SK-N-SH (cell line): ENCODE results near the gene ZBTB24. TPM values are rescaled to one million over a fixed set of nuclear protein-coding genes. Genes with fewer than 3 reads are reported as not detected.

Experiments
- CTCF ChIA-PET: fragments of 300-600, 350-600 bp; formaldehyde crosslinking; extraction: SDS; loops from one replicate; lab custom pipeline; 2021; lab: Yijun Ruan, JAX
- POLR2A ChIA-PET: fragments of 350-600 bp; sonication (Branson Sonifier 250); formaldehyde crosslinking; extraction: SDS; loops from one replicate; lab custom pipeline; 2020; ENCODE audit warnings: antibody characterized with exemption, inconsistent platforms; lab: Yijun Ruan, JAX
- DNase-seq: peaks from one replicate; pipeline ENCODE4 v3.0.0; 2012
- H2AFZ ChIP-seq: fragments of 200-600 bp; sonication (generic); 2 replicates; pipeline ENCODE4 v1.8.1; 2016; ENCODE audit warnings: antibody characterized with exemption, mild to moderate bottlenecking, low read depth
- H3F3A ChIP-seq: fragments of 200-600 bp; sonication (generic); replicated peaks from 2 replicates; pipeline ENCODE3; 2016; ENCODE audit warnings: antibody characterized with exemption, mild to moderate bottlenecking; ENCODE audit not compliant: insufficient read depth
- H3K27ac ChIP-seq, 2 experiments: fragments of 200-500 bp in 1 of 2; fragments of 200-600 bp in 1 of 2; sonication (Bioruptor generic) in 1 of 2; sonication (generic), shearing (Covaris generic) in 1 of 2; 2 replicates each; pipeline versions ENCODE4 v1.5.1 to v1.6.1; 2014 to 2016; ENCODE audit warnings: low read depth in 2 of 2, inconsistent platforms in 1 of 2, low read length in 1 of 2, mild to moderate bottlenecking in 1 of 2, mixed read lengths in 1 of 2
- H3K27me3 ChIP-seq: fragments of 200-600 bp; sonication (generic), shearing (Covaris generic); 2 replicates; pipeline ENCODE4 v1.6.1; 2016; ENCODE audit warnings: mixed run types; ENCODE audit not compliant: insufficient read depth
- H3K36me3 ChIP-seq, 2 experiments: fragments of 200-500 bp in 1 of 2; fragments of 200-600 bp in 1 of 2; sonication (Bioruptor generic) in 1 of 2; sonication (generic) in 1 of 2; replicated peaks in 1 of 2; 2 replicates each; pipeline versions ENCODE3 to v1.5.1; 2014 to 2016; ENCODE audit warnings: low read length in 1 of 2, mild to moderate bottlenecking in 1 of 2; ENCODE audit not compliant: insufficient read depth in 2 of 2, control insufficient read depth in 1 of 2
- H3K4me1 ChIP-seq, 2 experiments: fragments of 200-500 bp in 1 of 2; fragments of 200-600 bp in 1 of 2; sonication (Bioruptor generic) in 1 of 2; sonication (generic), shearing (Covaris generic) in 1 of 2; 2 replicates each; pipeline versions ENCODE4 v1.5.1 to v1.6.1; 2014 to 2016; ENCODE audit warnings: low read depth in 1 of 2, low read length in 1 of 2, mixed run types in 1 of 2; ENCODE audit not compliant: insufficient read depth in 2 of 2, control insufficient read depth in 1 of 2
- H3K4me2 ChIP-seq: fragments of 200-600 bp; sonication (generic), shearing (Covaris generic); 2 replicates; pipeline ENCODE4 v1.6.1; 2017; ENCODE audit warnings: mixed run types
- H3K4me3 ChIP-seq, 2 experiments: fragments of 200-500 bp in 1 of 2; fragments of 200-600 bp in 1 of 2; sonication (Bioruptor generic) in 1 of 2; sonication (generic), shearing (Covaris generic) in 1 of 2; 2 replicates each; pipeline versions ENCODE4 v1.5.1 to v1.8.1; 2014 to 2016; ENCODE audit warnings: low read depth in 2 of 2, inconsistent platforms in 1 of 2, low read length in 1 of 2, mild to moderate bottlenecking in 1 of 2, mixed read lengths in 1 of 2, moderate library complexity in 1 of 2
- H3K79me2 ChIP-seq: fragments of 200-600 bp; sonication (generic); 2 replicates; pipeline ENCODE4 v1.8.1; 2017; ENCODE audit warnings: mild to moderate bottlenecking; ENCODE audit not compliant: insufficient read depth
- H3K9ac ChIP-seq: fragments of 200-600 bp; sonication (generic); 2 replicates; pipeline ENCODE4 v1.6.1; 2017; ENCODE audit warnings: mixed run types
- H3K9me2 ChIP-seq: fragments of 200-600 bp; sonication (generic); 2 replicates; pipeline ENCODE4 v1.6.1; 2017; ENCODE audit warnings: mixed run types
- H3K9me3 ChIP-seq: fragments of 200-600 bp; sonication (generic); 2 replicates; pipeline ENCODE4 v1.6.1; 2017; ENCODE audit warnings: mixed run types, mild to moderate bottlenecking, moderate library complexity
- H4K20me1 ChIP-seq: fragments of 200-600 bp; sonication (generic); 2 replicates; pipeline ENCODE4 v1.6.1; 2017; ENCODE audit warnings: mild to moderate bottlenecking, mixed run types; ENCODE audit not compliant: insufficient read depth
- CHD2 ChIP-seq: fragments of 150-350 bp; IDR thresholded peaks from 2 replicates; pipeline ENCODE4 v1.6.1; 2018; ENCODE audit warnings: low read length; ENCODE audit not compliant: partially characterized antibody
- CTCF ChIP-seq: fragments of 200-600 bp; sonication (generic); IDR thresholded peaks from 2 replicates; pipeline ENCODE4 v1.6.1; 2017; ENCODE audit warnings: antibody characterized with exemption, mild to moderate bottlenecking, moderate library complexity
- EP300 ChIP-seq, 2 experiments: IDR thresholded peaks; 2 replicates each; pipeline versions ENCODE4 v1.4.0 to v1.6.1; 2012; ENCODE audit warnings: borderline replicate concordance in 1 of 2, low read depth in 1 of 2, low read length in 1 of 2
- EZH2phosphoT487 ChIP-seq: fragments of 200-600 bp; sonication (generic); IDR thresholded peaks from 2 replicates; pipeline ENCODE4 v1.6.1; 2017; ENCODE audit warnings: low read depth, mixed run types, mild to moderate bottlenecking, antibody characterized with exemption, moderate library complexity, borderline replicate concordance
- FOSL2 ChIP-seq: IDR thresholded peaks from 2 replicates; pipeline ENCODE4 v1.4.0; 2012; ENCODE audit warnings: low read depth, mild to moderate bottlenecking, moderate library complexity, borderline replicate concordance
- FOXJ3 ChIP-seq: sonication (generic); formaldehyde crosslinking; IDR thresholded peaks from 2 replicates; pipeline ENCODE4 v1.5.1; 2020; ENCODE audit warnings: mild to moderate bottlenecking, missing genetic modification reagents
- GABPA ChIP-seq: IDR thresholded peaks from 2 replicates; pipeline ENCODE4 v1.4.0; 2012; ENCODE audit warnings: low read depth, mild to moderate bottlenecking
- GATA2 ChIP-seq: sonication (generic); formaldehyde crosslinking; IDR thresholded peaks from 2 replicates; pipeline ENCODE4 v1.5.0; 2020; ENCODE audit warnings: mild to moderate bottlenecking, missing genetic modification reagents
- JUND ChIP-seq: IDR thresholded peaks from 2 replicates; pipeline ENCODE4 v1.4.0; 2012
- NFIC ChIP-seq: IDR thresholded peaks from 2 replicates; pipeline ENCODE4 v1.4.0; 2012; ENCODE audit warnings: borderline replicate concordance
- NRF1 ChIP-seq: IDR thresholded peaks from 2 replicates; pipeline ENCODE4 v1.6.1; 2012; ENCODE audit warnings: low read depth, mild to moderate bottlenecking, low read length
- PBX3 ChIP-seq: IDR thresholded peaks from 2 replicates; pipeline ENCODE4; 2012
- POLR2AphosphoS5 ChIP-seq: IDR thresholded peaks from 2 replicates; pipeline ENCODE4 v1.6.1; 2012; ENCODE audit warnings: low read depth, low read length
- RCOR1 ChIP-seq: fragments of 150-350 bp; IDR thresholded peaks from 2 replicates; pipeline ENCODE4 v1.6.1; 2017; ENCODE audit warnings: antibody characterized with exemption, low read length
- REST ChIP-seq: IDR thresholded peaks from 2 replicates; pipeline ENCODE4 v1.6.1; 2012; ENCODE audit warnings: mild to moderate bottlenecking, low read depth, low read length, moderate library complexity
- SIN3A ChIP-seq: IDR thresholded peaks from 2 replicates; pipeline ENCODE4 v1.6.1; 2012; ENCODE audit warnings: low read depth, mild to moderate bottlenecking, low read length, moderate library complexity, borderline replicate concordance
- SMC3 ChIP-seq: IDR thresholded peaks from 2 replicates; pipeline ENCODE4 v1.6.1; 2012; ENCODE audit warnings: low read depth, low read length, improper control_type of control experiment
- TAF1 ChIP-seq: IDR thresholded peaks from 2 replicates; pipeline ENCODE4 v1.6.1; 2012; ENCODE audit warnings: low read depth, mild to moderate bottlenecking, low read length, moderate library complexity, borderline replicate concordance
- TCF12 ChIP-seq: IDR thresholded peaks from 2 replicates; pipeline ENCODE4 v1.4.0; 2012
- TEAD4 ChIP-seq: IDR thresholded peaks from 2 replicates; pipeline ENCODE4 v1.4.0; 2012; ENCODE audit warnings: mild to moderate bottlenecking, borderline replicate concordance; ENCODE audit not compliant: insufficient read depth
- USF2 ChIP-seq: fragments of 150-350 bp; IDR thresholded peaks from 2 replicates; pipeline ENCODE4 v1.6.1; 2017; ENCODE audit warnings: antibody characterized with exemption, low read length, low read depth, borderline replicate concordance
- YY1 ChIP-seq: IDR thresholded peaks from 2 replicates; pipeline ENCODE4 v1.4.0; 2012; ENCODE audit warnings: low read depth, mild to moderate bottlenecking
- ZBTB33 ChIP-seq: IDR thresholded peaks from 2 replicates; pipeline ENCODE4 v1.4.0; 2012; ENCODE audit warnings: low read depth, borderline replicate concordance
- WGBS: methylation state at CpG from one replicate; pipeline ENCODE4 v1.1.6; 2017; ENCODE audit warnings: low lambda C conversion rate; 5-methylcytosine and 5-hydroxymethylcytosine counted together
- polyA plus RNA-seq, 3 experiments: library from polyadenylated mRNA; depleted of rRNA; stranded (reverse); fragments of >200 nt; gene quantifications; 2 replicates each; pipeline ENCODE4 v1.2.3, GENCODE V29; 2012

The ZBTB24 gene
- polyA plus RNA-seq, 1 of the 3 experiments (the other 2 are of a cell fraction): 1.7 TPM

GRCh38 chr6:109455437-109456110 is 27.4 kb downstream of the ZBTB24 start, which contains the start of gene MICAL1:
Gene MICAL1 (minus strand): TSS chr6:109455772. CDS start chr6:109454196, 1,576 bp downstream.
- no peaks in the 10 kb centered on the region for H3K27me3 ChIP-seq
- H2AFZ ChIP-seq: peak within 1 kb of the TSS; percentile 75
- peaks cover 11% of the 10 kb centered on the region for H3F3A ChIP-seq
- 0% methylated on average over 19 of the region's 70 CpGs for WGBS
- H3K4me1 ChIP-seq: peaks cover 0 to 25% of the 10 kb centered on the region in 2 experiments; a peak in 3 of 4 replicates
- CTCF ChIA-PET: interaction anchor here (0.9 to 5.9 kb wide), 7 partner anchors 11 to 267 kb away, joined by 3 to 47 read pairs (median 5); partner anchors contain the start of genes CD164, PPIL6, SMPD2 and ZBTB24
- H3K9me2 ChIP-seq: no peaks in the 10 kb centered on the region
- H3K36me3 ChIP-seq: peaks cover 10 to 14% of the 10 kb centered on the region in 2 experiments
- DNase-seq: peak; percentile 94
- peak within 1 kb of the TSS; percentile 51 to 90 for H3K27ac ChIP-seq
- peak within 1 kb of the TSS; percentile 92 for H3K9ac ChIP-seq
- no peaks in the 10 kb centered on the region for H4K20me1 ChIP-seq
- H3K4me3 ChIP-seq: peak within 1 kb of the TSS; percentile 80 to 97
- peak within 1 kb of the TSS; percentile 95 for H3K4me2 ChIP-seq
- no peaks in the 10 kb centered on the region for H3K9me3 ChIP-seq
- POLR2A ChIA-PET: interaction anchor here (0.6 to 4.6 kb wide), 7 partner anchors 9 to 880 kb away, joined by 3 to 43 read pairs (median 3); partner anchors contain the start of genes CD164, PPIL6, SMPD2 and ZBTB24
- peaks cover 31% of the 10 kb centered on the region; the same call in 1 of the 2 replicates for H3K79me2 ChIP-seq
- TF ChIP-seq YY1 (no peak), CHD2 (no peak), TAF1 (no peak; the same call in 1 of the 2 replicates), REST (no peak), USF2 (no peak), TCF12 (no peak), NFIC (0 out of 2 replicates have a peak, but pooled peaks have one; percentile 7), ZBTB33 (no peak), EP300 (IDR thresholded peaks at IDR 0.05; ENCODE audit: borderline replicate concordance in 1 of 2, low read depth in 1 of 2, low read length in 1 of 2) (no peak), SMC3 (no peak), FOXJ3 (CRISPR knock-in tag) (no peak), GATA2 (no peak), TEAD4 (no peak), PBX3 (0 out of 2 replicates have a peak, but pooled peaks have one; percentile 7), NRF1 (no peak), POLR2AphosphoS5 (peak; percentile 41; the same call in 1 of the 2 replicates), FOSL2 (no peak), CTCF (peak; percentile 40), EZH2phosphoT487 (no peak), RCOR1 (no peak), SIN3A (no peak), JUND (no peak), GABPA (peak; percentile 49; the same call in 1 of the 2 replicates)
